NCI-H446 treated with DMSO at 0.1 percent for 48 hours (cell line): ENCODE data around the gene CACNB4.
A peak's percentile ranks its signal among the peaks of the same experiment; 100 is the strongest.
"Not testable (repeated sequence)": the region's sequence is repeated elsewhere in the genome, so short reads cannot be mapped to it uniquely, and the experiment has no call there.

Experiments
- DNase-seq: peaks from one replicate; lab custom pipeline; 2025; lab: John Stamatoyannopoulos, UW

The CACNB4 gene

GRCh38 chr2:151905963-151906632 lies 192.7 kb downstream of the CACNB4 start:
- no peak for DNase-seq

- DNase-seq: no peak
These were observed 194.0 kb downstream of the CACNB4 start for GRCh38 chr2:151904807-151905206.

GRCh38 chr2:151904021-151904420 lies 194.8 kb downstream of the CACNB4 start:
- peak; percentile 63 for DNase-seq

- no peak for DNase-seq
These were observed 196.0 kb downstream of the CACNB4 start for GRCh38 chr2:151902829-151903228.

- DNase-seq: no peak
These were observed 198.5 kb downstream of the CACNB4 start for GRCh38 chr2:151900331-151900730.

GRCh38 chr2:151899156-151899555 lies 199.7 kb downstream of the CACNB4 start:
- no peak for DNase-seq

GRCh38 chr2:151891566-151892194 lies 207.2 kb downstream of the CACNB4 start:
- DNase-seq: no peak

GRCh38 chr2:151887164-151887563 lies 211.7 kb downstream of the CACNB4 start:
- no peak for DNase-seq

GRCh38 chr2:151886241-151886640 lies 212.6 kb downstream of the CACNB4 start:
- no peak for DNase-seq

GRCh38 chr2:151882786-151883445 lies 215.9 kb downstream of the CACNB4 start:
- peak; percentile 15 for DNase-seq

- no peak for DNase-seq
These were observed 217.5 kb downstream of the CACNB4 start for GRCh38 chr2:151881342-151881741.

GRCh38 chr2:151880586-151880985 lies 218.3 kb downstream of the CACNB4 start:
- no peak for DNase-seq

GRCh38 chr2:151878655-151879563 lies 219.9 kb downstream of the CACNB4 start:
- no peak for DNase-seq

GRCh38 chr2:151878204-151878603 lies 220.6 kb downstream of the CACNB4 start:
- no peak for DNase-seq

- DNase-seq: not testable (repeated sequence)
These were observed 223.2 kb downstream of the CACNB4 start for GRCh38 chr2:151875631-151876030.

GRCh38 chr2:151872463-151872862 lies 226.4 kb downstream of the CACNB4 start:
- DNase-seq: no peak

GRCh38 chr2:151869291-151869690 lies 229.6 kb downstream of the CACNB4 start:
- DNase-seq: no peak

GRCh38 chr2:151862700-151863099 lies 236.1 kb downstream of the CACNB4 start:
- DNase-seq: no peak

- no peak for DNase-seq
These were observed 237.7 kb downstream of the CACNB4 start for GRCh38 chr2:151861174-151861573.

GRCh38 chr2:151860613-151861146 lies 238.2 kb downstream of the CACNB4 start:
- DNase-seq: no peak

- no peak for DNase-seq
These were observed 238.6 kb downstream of the CACNB4 start for GRCh38 chr2:151860210-151860609.

- no peak for DNase-seq
These were observed 241.2 kb downstream of the CACNB4 start for GRCh38 chr2:151857650-151858049.
